Osteoblast (primary cell): Measurements from ENCODE around the gene LNX2. TPM values are rescaled to one million over a fixed set of nuclear protein-coding genes. Genes with fewer than 3 reads are reported as not detected.

Source experiments
- DNase-seq: peaks from one replicate; pipeline ENCODE4 v3.0.0; 2011; ENCODE audit warnings: low spot score, mixed read lengths; ENCODE audit not compliant: insufficient read length; ENCODE audit errors: missing footprints
- H2AFZ ChIP-seq: 2 replicates; pipeline ENCODE4 v1.6.0; 2011; ENCODE audit warnings: mild to moderate bottlenecking, low read length
- H3K27ac ChIP-seq: 2 replicates; pipeline ENCODE4 v1.5.1; 2011; ENCODE audit warnings: mild to moderate bottlenecking, low read depth, low read length, moderate library complexity
- H3K27me3 ChIP-seq: 2 replicates; pipeline ENCODE4 v1.6.0; 2012; ENCODE audit warnings: mild to moderate bottlenecking, control low read depth, inconsistent platforms, low read length, moderate library complexity; ENCODE audit not compliant: insufficient read depth
- H3K36me3 ChIP-seq: 2 replicates; pipeline ENCODE4 v1.5.1; 2011; ENCODE audit warnings: mild to moderate bottlenecking, low read length, control low read depth, moderate library complexity; ENCODE audit not compliant: insufficient read depth
- H3K4me1 ChIP-seq: 2 replicates; pipeline ENCODE4 v1.5.1; 2011; ENCODE audit warnings: mild to moderate bottlenecking, low read length, control low read depth, moderate library complexity; ENCODE audit not compliant: insufficient read depth
- H3K4me2 ChIP-seq: 2 replicates; pipeline ENCODE4 v1.6.0; 2011; ENCODE audit warnings: mild to moderate bottlenecking, low read length; ENCODE audit not compliant: insufficient read depth
- H3K4me3 ChIP-seq: fragments of 200-600 bp; sonication (generic); 3 replicates; pipeline ENCODE4 v1.5.1; 2012; ENCODE audit warnings: mild to moderate bottlenecking, low read length, inconsistent platforms; ENCODE audit not compliant: insufficient read depth
- H3K79me2 ChIP-seq: 2 replicates; pipeline ENCODE4 v1.6.0; 2012; ENCODE audit warnings: mild to moderate bottlenecking, low read length, control low read depth, inconsistent platforms; ENCODE audit not compliant: insufficient read depth
- H3K9me3 ChIP-seq: 2 replicates; pipeline ENCODE4 v1.5.1; 2011; ENCODE audit warnings: low read depth, low read length, control low read depth
- H4K20me1 ChIP-seq: 2 replicates; pipeline ENCODE4 v1.6.0; 2012; ENCODE audit warnings: mild to moderate bottlenecking, low read length, control low read depth; ENCODE audit not compliant: insufficient read depth
- CTCF ChIP-seq: IDR thresholded peaks from 2 replicates; pipeline ENCODE4 v1.5.1; 2011; ENCODE audit warnings: mild to moderate bottlenecking, low read depth, low read length, moderate library complexity; ENCODE audit errors: extremely low read depth
- total RNA-seq: library from RNA; depleted of rRNA; stranded (reverse); fragments of >200 nt; gene quantifications from 2 replicates; pipeline ENCODE4 v1.2.3, GENCODE V29; 2012

The LNX2 gene
- total RNA-seq, 1 donor, result 15.2 TPM

- Histone ChIP-seq H3K27me3 (peaks cover 4% of the 10 kb centered on the region), H3K4me3 (no peak overlapping the region), H4K20me1 (no peaks in the 10 kb centered on the region), H3K27ac (no peak overlapping the region), H3K4me1 (no peaks in the 10 kb centered on the region), H3K79me2 (no peaks in the 10 kb centered on the region), H3K9me3 (no peaks in the 10 kb centered on the region), H2AFZ (no peak overlapping the region), H3K4me2 (no peak overlapping the region), H3K36me3 (no peaks in the 10 kb centered on the region)
- DNase-seq, result no peak
- TF ChIP-seq CTCF, result no peak
Observed at GRCh38 chr13:27522847-27523246, 97.5 kb downstream of the LNX2 start.

- DNase-seq, result no peak
Observed at GRCh38 chr13:27516103-27516502, 104.2 kb downstream of the LNX2 start.

GRCh38 chr13:27510082-27510481, 110.2 kb downstream of the LNX2 start:
- H4K20me1 ChIP-seq, result no peaks in the 10 kb centered on the region
- DNase-seq, result no peak

More at GRCh38 chr13:27516103-27516502, 104.2 kb downstream of the LNX2 start:
- Histone ChIP-seq H3K4me2 (no peak overlapping the region), H3K4me1 (no peaks in the 10 kb centered on the region), H3K79me2 (no peaks in the 10 kb centered on the region), H3K4me3 (no peak overlapping the region), H3K27ac (no peak overlapping the region), H3K9me3 (no peaks in the 10 kb centered on the region), H3K36me3 (no peaks in the 10 kb centered on the region), H2AFZ (no peak overlapping the region), H3K27me3 (peaks cover 4% of the 10 kb centered on the region), H4K20me1 (no peaks in the 10 kb centered on the region)
- TF ChIP-seq CTCF, result no peak

GRCh38 chr13:27508802-27509201, 111.5 kb downstream of the LNX2 start:
- H3K9me3 ChIP-seq, result no peaks in the 10 kb centered on the region
- H2AFZ ChIP-seq, result no peak overlapping the region
- no peak for DNase-seq
- H4K20me1 ChIP-seq, result no peaks in the 10 kb centered on the region
- H3K27ac ChIP-seq, result no peak overlapping the region
- no peak for TF ChIP-seq CTCF
- H3K4me3 ChIP-seq, result no peak overlapping the region
- H3K4me2 ChIP-seq, result no peak overlapping the region
- H3K79me2 ChIP-seq, result no peaks in the 10 kb centered on the region
- H3K4me1 ChIP-seq, result no peaks in the 10 kb centered on the region
- peaks cover 7% of the 10 kb centered on the region for H3K27me3 ChIP-seq
- H3K36me3 ChIP-seq, result no peaks in the 10 kb centered on the region

More at GRCh38 chr13:27510082-27510481, 110.2 kb downstream of the LNX2 start:
- Histone ChIP-seq H2AFZ (no peak overlapping the region), H3K9me3 (no peaks in the 10 kb centered on the region), H3K27ac (no peak overlapping the region), H3K4me2 (no peak overlapping the region), H3K4me1 (no peaks in the 10 kb centered on the region), H3K79me2 (no peaks in the 10 kb centered on the region), H3K36me3 (no peaks in the 10 kb centered on the region), H3K27me3 (peaks cover 2% of the 10 kb centered on the region), H3K4me3 (no peak overlapping the region)
- TF ChIP-seq CTCF, result no peak
